Stimulated activated CD8-positive, alpha-beta memory T cell treated with anti-CD3 and anti-CD28 coated beads, Interleukin-7, amount 100 ng/mL, for 1 hour (primary cell): ENCODE data around the gene SUMO3.

Source experiments
- DNase-seq, 2 donors: peaks; one replicate each; pipeline ENCODE4 v3.0.0-alpha.2; 2020; ENCODE audit warnings: low read depth in 2 of 2

SUMO3 gene

DNA sequence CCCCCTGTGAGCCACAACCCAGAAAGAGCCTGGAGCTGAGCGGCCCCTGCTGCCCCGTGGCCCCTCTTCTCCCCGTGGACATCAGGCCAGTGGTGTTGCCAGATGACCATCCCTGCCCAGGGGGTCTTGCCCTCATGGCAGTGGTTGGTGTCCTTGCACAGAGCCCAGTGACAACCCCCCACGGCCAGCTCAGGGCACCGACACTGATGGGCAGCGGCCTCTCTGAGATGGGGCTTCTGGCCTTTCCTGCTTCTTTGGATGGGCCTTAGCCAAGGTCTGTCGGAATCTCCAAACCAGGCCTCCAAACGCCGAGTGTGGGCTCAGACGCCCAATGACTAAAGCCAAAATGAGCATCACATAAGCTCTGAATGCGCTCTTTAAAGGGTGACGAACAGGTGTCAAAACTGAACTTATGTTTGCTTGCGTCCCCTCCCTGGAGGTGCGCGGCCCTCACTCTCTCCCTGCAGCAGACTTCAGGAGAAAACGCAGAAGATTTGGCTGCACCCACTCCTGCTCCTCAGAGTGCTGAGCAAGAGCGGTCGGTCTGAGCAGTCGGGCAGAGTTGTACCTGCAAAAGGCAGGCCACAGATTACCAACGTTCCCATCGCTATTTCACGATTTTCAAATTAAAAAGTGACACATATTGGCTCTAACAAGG is 58.1 kb downstream of the SUMO3 start:
- DNase-seq = no peak

DNA sequence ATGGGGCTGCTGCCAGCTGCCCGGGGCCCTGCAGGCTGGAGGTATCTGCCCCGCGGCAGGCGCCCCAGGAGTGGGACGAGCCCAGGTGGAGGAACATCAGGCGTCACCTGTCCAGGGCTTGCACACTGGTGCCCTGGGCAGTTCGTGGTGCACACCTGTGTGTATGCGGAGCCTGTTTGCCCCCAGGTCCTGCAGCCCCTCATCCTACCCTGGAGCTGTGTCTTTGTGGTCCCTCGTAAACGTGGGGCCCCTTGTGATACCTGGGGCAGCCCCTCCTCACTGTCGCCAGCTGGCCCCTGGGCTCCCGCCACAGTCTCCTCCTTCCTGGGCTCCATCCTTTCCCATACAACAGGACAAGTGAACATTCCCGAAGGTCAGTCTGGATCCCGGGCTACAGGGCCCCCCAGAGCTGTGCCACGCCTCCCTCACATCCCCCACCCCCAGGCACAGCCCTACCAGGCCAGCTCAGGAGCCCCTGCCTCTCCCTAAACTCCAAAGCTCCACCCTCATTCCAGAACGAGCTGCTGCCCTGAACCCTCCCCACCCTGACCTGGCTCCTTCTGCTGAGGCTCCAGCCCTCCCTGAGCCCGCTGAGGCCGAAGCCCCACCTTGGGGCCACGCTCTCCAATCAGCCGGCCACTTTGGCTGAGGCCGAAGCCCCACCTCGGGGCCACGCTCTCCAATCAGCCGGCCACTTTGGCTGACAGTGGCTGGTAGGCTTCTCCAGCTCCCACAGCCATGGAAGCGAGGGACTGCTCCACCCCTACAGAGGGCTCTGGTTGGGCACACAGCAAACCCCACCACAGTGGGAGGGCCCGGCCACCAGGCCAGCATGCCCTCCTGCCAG is 58.9 kb downstream of the SUMO3 start:
- DNase-seq = no peak

DNA sequence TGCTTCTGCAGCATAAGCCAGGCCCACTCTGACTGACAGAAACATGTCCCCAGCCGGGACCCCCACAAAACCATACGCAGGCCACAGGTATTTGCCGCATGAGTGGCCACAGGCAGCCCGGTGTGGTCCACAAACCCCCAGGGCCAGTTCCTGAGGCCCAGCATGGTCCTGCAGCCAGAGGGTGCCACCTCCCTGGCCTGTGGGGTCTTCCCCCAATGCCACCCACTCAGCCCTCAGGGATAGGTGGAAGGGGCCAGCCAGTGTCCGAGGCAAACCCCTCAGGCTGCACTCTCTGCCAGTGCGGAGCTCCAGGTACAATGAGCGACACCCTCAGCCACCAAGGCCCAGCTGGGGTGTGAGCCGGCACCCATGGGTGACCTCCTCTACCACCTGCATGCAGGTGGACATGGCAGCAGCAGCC is 59.7 kb downstream of the SUMO3 start:
- DNase-seq = no peak

GRCh38 chr21:44757731-44758130 is 60.1 kb downstream of the SUMO3 start:
- DNase-seq = no peak

- DNase-seq = no peak
Observed at GRCh38 chr21:44756423-44757185, 61.3 kb downstream of the SUMO3 start.
